ENCODE results near the gene TSC2. TPM values are rescaled to one million over a fixed set of nuclear protein-coding genes. Genes with fewer than 3 reads are reported as not detected.
"Not testable (repeated sequence)": the region's sequence is repeated elsewhere in the genome, so short reads cannot be mapped to it uniquely, and the experiment has no call there.

TSC2 gene
- total RNA-seq, 4 donors from 2014 or later, result 101 to 148 (median 109) TPM

GRCh38 chr16:2135770-2136490 lies 88.1 kb downstream of the TSC2 start, which contains the start of gene PKD1:
PKD1 (minus strand) TSS chr16:2135898; CDS start chr16:2135689, 209 bp downstream.
- H3K27ac ChIP-seq, result peak within 1 kb of the TSS in 1 of 3 donors; percentile 41
- intact Hi-C loops (cut with DNase I); H3K4me1 ChIP-seq; H3K27me3 ChIP-seq; H3K9me3 ChIP-seq; H3K36me3 ChIP-seq: not testable (repeated sequence)
- H3K4me3 ChIP-seq (replicated peaks in 1 of 3), result peak within 1 kb of the TSS in 2 of 3 donors; percentile 44 to 45
- 0% methylated on average over 10 to 20 of the region's 81 CpGs for WGBS, 2 donors
- DNase-seq, result peak; percentile 99
- TF ChIP-seq POLR2A (IDR thresholded peaks at IDR 0.05), result peak in 1 of 2 donors; percentile 69

MicroRNAs encoded within 50 kb of the gene (microRNA counts, 767-probe panel; counts per million panel counts)
- microRNA hsa-miR-1225-3p, result 0 counts per million in 2 donors
- microRNA hsa-miR-1225-5p, result 0 counts per million in 2 donors
- microRNA hsa-miR-3180, result 0 counts per million in 2 donors
- 2,751 to 4,876 counts per million in 2 donors for microRNA hsa-miR-4516

Small RNA genes within 50 kb of the gene (microRNA-seq; reads per million reads assigned to microRNA genes)
- gene MIR1225 (2.2 reads per million), gene MIR3180-5 (not detected), gene MIR4516 (not detected), gene MIR6511B1 (not detected)

Small RNA genes within 50 kb of the gene (small RNA-seq; reads per million reads assigned to genes)
- gene MIR1225 (1.5 reads per million, percentile 41 among the genes with 10 or more reads in this experiment), gene MIR3180-5 (not detected), gene MIR4516 (not detected), gene RF00019 (not detected), gene RN7SL219P (not detected)

Other genes with a start within 250 kb of the TSC2 start
- gene HAGH, start 221.2 kb upstream of the TSC2 start, total RNA-seq, result 100 to 1,000 TPM in 3 of 4 donors, 10 to 100 TPM in 1; 91.7 to 150 (median 119) TPM
- gene FAHD1, start 220.8 kb upstream of the TSC2 start, total RNA-seq, result 10 to 100 TPM; 40.9 to 52.5 (median 45.0) TPM
- gene MEIOB, start 175.8 kb upstream of the TSC2 start, total RNA-seq, result under 1 TPM in 1 of 4 donors, not detected in 3; 0.13 TPM
- under 1 TPM in 1 of 4 donors, not detected in 3; 0.54 TPM for gene HS3ST6, start 129.6 kb upstream of the TSC2 start, total RNA-seq
- 10 to 100 TPM in 2 of 4 donors, 1 to 10 TPM in 2; 5.0 to 43.7 (median 12.4) TPM for gene MSRB1, start 104.8 kb upstream of the TSC2 start, total RNA-seq
- gene RPL3L, start 93.3 kb upstream of the TSC2 start, total RNA-seq, result not detected
- 100 to 1,000 TPM; 174 to 325 (median 284) TPM for gene NDUFB10, start 88.4 kb upstream of the TSC2 start, total RNA-seq
- 1,000 to 10,000 TPM in 3 of 4 donors, 100 to 1,000 TPM in 1; 976 to 2,244 (median 1,167) TPM for gene RPS2, start 83.2 kb upstream of the TSC2 start, total RNA-seq
- gene RNF151, start 81.1 kb upstream of the TSC2 start, total RNA-seq, result not detected
- gene TBL3, start 75.9 kb upstream of the TSC2 start, total RNA-seq, result 10 to 100 TPM; 34.4 to 91.8 (median 53.7) TPM
- not detected for gene NOXO1, start 66.5 kb upstream of the TSC2 start, total RNA-seq
- gene GFER, start 63.8 kb upstream of the TSC2 start, total RNA-seq, result 10 to 100 TPM in 3 of 4 donors, 1 to 10 TPM in 1; 7.8 to 37.2 (median 22.3) TPM
- gene SYNGR3, start 58.0 kb upstream of the TSC2 start, total RNA-seq, result not detected
- 10 to 100 TPM; 19.0 to 38.4 (median 27.4) TPM for gene ZNF598, start 38.2 kb upstream of the TSC2 start, total RNA-seq
- gene NPW, start 28.2 kb upstream of the TSC2 start, total RNA-seq, result under 1 TPM in 2 of 4 donors, not detected in 2; 0.54 to 0.63 TPM
- gene NHERF2, start 21.1 kb upstream of the TSC2 start, total RNA-seq, result 100 to 1,000 TPM in 1 of 4 donors, 10 to 100 TPM in 3; 73.8 to 146 (median 81.6) TPM
- gene NTHL1, start 151 bp upstream of the TSC2 start, total RNA-seq, result 10 to 100 TPM in 3 of 4 donors, 1 to 10 TPM in 1; 6.1 to 38.7 (median 25.0) TPM
- gene PKD1, start 87.9 kb downstream of the TSC2 start, total RNA-seq, result 100 to 1,000 TPM in 1 of 4 donors, 10 to 100 TPM in 3; 66.9 to 153 (median 87.7) TPM
- 1 to 10 TPM in 1 of 4 donors, under 1 TPM in 2, not detected in 1; 0.40 to 1.6 (median 0.89) TPM for gene RAB26, start 100.6 kb downstream of the TSC2 start, total RNA-seq
- gene TRAF7, start 107.8 kb downstream of the TSC2 start, total RNA-seq, result 10 to 100 TPM; 27.7 to 51.9 (median 41.5) TPM
- 1 to 10 TPM in 1 of 4 donors, under 1 TPM in 3; 0.13 to 1.2 (median 0.40) TPM for gene CASKIN1, start 148.6 kb downstream of the TSC2 start, total RNA-seq
- gene MLST8, start 157.5 kb downstream of the TSC2 start, total RNA-seq, result 10 to 100 TPM; 61.0 to 95.6 (median 63.1) TPM
- gene BRICD5, start 162.9 kb downstream of the TSC2 start, total RNA-seq, result 10 to 100 TPM in 2 of 4 donors, 1 to 10 TPM in 2; 3.8 to 44.6 (median 12.0) TPM
- 10 to 100 TPM; 13.4 to 44.0 (median 28.8) TPM for gene PGP, start 166.9 kb downstream of the TSC2 start, total RNA-seq
- gene E4F1, start 175.6 kb downstream of the TSC2 start, total RNA-seq, result 10 to 100 TPM; 35.3 to 55.7 (median 41.3) TPM
- 1 to 10 TPM in 3 of 4 donors, under 1 TPM in 1; 0.88 to 4.5 (median 1.4) TPM for gene DNASE1L2, start 188.5 kb downstream of the TSC2 start, total RNA-seq
- 100 to 1,000 TPM; 104 to 208 (median 169) TPM for gene ECI1, start 203.6 kb downstream of the TSC2 start, total RNA-seq
- gene RNPS1, start 220.1 kb downstream of the TSC2 start, total RNA-seq, result 100 to 1,000 TPM; 127 to 158 (median 141) TPM